Measurements from ENCODE around the gene SLC25A36. TPM values are rescaled to one million over a fixed set of nuclear protein-coding genes. Genes with fewer than 3 reads are reported as not detected.

Gene SLC25A36
- total RNA-seq, 4 donors from 2014 or later = 78.7 to 95.3 (median 81.7) TPM

GRCh38 chr3:141019244-141019643, 77.6 kb downstream of the SLC25A36 start:
- TF ChIP-seq CTCF (IDR thresholded peaks at IDR 0.05; ENCODE audit: low read depth) = no peak

GRCh38 chr3:141020143-141020830, 78.7 kb downstream of the SLC25A36 start:
- no peak for TF ChIP-seq CTCF (IDR thresholded peaks at IDR 0.05; ENCODE audit: low read depth)

GRCh38 chr3:141021261-141021660, 79.6 kb downstream of the SLC25A36 start:
- no peak for TF ChIP-seq CTCF (IDR thresholded peaks at IDR 0.05; ENCODE audit: low read depth)

Other genes starting within 250 kb of the SLC25A36 start
- gene SPSB4, start 109.5 kb downstream of the SLC25A36 start, total RNA-seq = 1 to 10 TPM in 1 of 4 donors, under 1 TPM in 3; 0.17 to 1.1 (median 0.35) TPM